MCF 10A (cell line): ENCODE data around the gene PTPRK. TPM values are rescaled to one million over a fixed set of nuclear protein-coding genes. Genes with fewer than 3 reads are reported as not detected.

Source experiments
- BruUV-seq: library from RNA; stranded (reverse); fragments of 400-500 nt; replicated peaks from 2 replicates; lab custom pipeline; 2021; lab: Mats Ljungman, UMichigan
- CTCF ChIA-PET: fragments of 300-600 bp; sonication (Branson Sonifier 250); formaldehyde crosslinking; extraction: SDS; loops from one replicate; lab custom pipeline; 2021; ENCODE audit warnings: antibody characterized with exemption, inconsistent platforms; lab: Yijun Ruan, JAX
- POLR2A ChIA-PET: fragments of 300-600, 350-650 bp; sonication (Branson Sonifier 250); formaldehyde crosslinking; extraction: SDS; loops from one replicate; lab custom pipeline; 2020; ENCODE audit warnings: antibody characterized with exemption, inconsistent platforms; lab: Yijun Ruan, JAX
- DNase-seq: peaks from one replicate; pipeline ENCODE4 v3.0.0-alpha.2; 2018; ENCODE audit not compliant: unreplicated experiment
- H3K27ac Mint-ChIP-seq: one replicate; pipeline ENCODE4 v1.8.0; 2022; ENCODE audit warnings: mild to moderate bottlenecking, low read depth, mixed read lengths; ENCODE audit not compliant: unreplicated experiment
- H3K27me3 Mint-ChIP-seq: one replicate; pipeline ENCODE4 v1.8.0; 2022; ENCODE audit warnings: mixed read lengths; ENCODE audit not compliant: insufficient read depth, unreplicated experiment
- H3K36me3 Mint-ChIP-seq: one replicate; pipeline ENCODE4 v1.8.0; 2022; ENCODE audit warnings: mild to moderate bottlenecking, moderate library complexity, mixed read lengths; ENCODE audit not compliant: insufficient read depth, unreplicated experiment
- H3K4me1 Mint-ChIP-seq: one replicate; pipeline ENCODE4 v1.8.0; 2022; ENCODE audit warnings: mixed read lengths; ENCODE audit not compliant: insufficient read depth, unreplicated experiment
- H3K4me3 Mint-ChIP-seq: one replicate; pipeline ENCODE4 v1.8.0; 2022; ENCODE audit warnings: mild to moderate bottlenecking, moderate library complexity, mixed read lengths; ENCODE audit not compliant: unreplicated experiment
- H3K9me3 Mint-ChIP-seq: one replicate; pipeline ENCODE4 v1.8.0; 2022; ENCODE audit warnings: mixed read lengths; ENCODE audit not compliant: unreplicated experiment
- intact Hi-C: fragments of 100-400 bp; cut with micrococcal nuclease; formaldehyde crosslinking; loops from 2 replicates; pipeline ENCODE4 v1.14.1; 2022
- total RNA-seq: library from RNA; stranded (reverse); gene quantifications from 2 replicates; pipeline ENCODE4 v1.2.3, GENCODE V29; 2022
- TF ChIP-seq, protein P1 (sequence below): fragments of 200-600 bp; IDR thresholded peaks from one replicate; pipeline ENCODE4 v1.8.0; 2022; ENCODE audit warnings: antibody characterized with exemption, mild to moderate bottlenecking; ENCODE audit not compliant: unreplicated experiment

PTPRK gene
- total RNA-seq, 1 experiment from 2014 or later: 50.2 TPM

- Mint-ChIP-seq H3K4me1 (no peaks in the 10 kb centered on the region), H3K9me3 (no peaks in the 10 kb centered on the region), H3K4me3 (no peak overlapping the region), H3K27me3 (no peaks in the 10 kb centered on the region), H3K36me3 (peaks cover 27% of the 10 kb centered on the region), H3K27ac (no peak overlapping the region)
- no peak for DNase-seq
- CTCF ChIA-PET: no interaction called here
- POLR2A ChIA-PET: no interaction called here
- intact Hi-C loops: no loop called here
- BruUV-seq: no TSS peak
- TF ChIP-seq, protein P1, sequence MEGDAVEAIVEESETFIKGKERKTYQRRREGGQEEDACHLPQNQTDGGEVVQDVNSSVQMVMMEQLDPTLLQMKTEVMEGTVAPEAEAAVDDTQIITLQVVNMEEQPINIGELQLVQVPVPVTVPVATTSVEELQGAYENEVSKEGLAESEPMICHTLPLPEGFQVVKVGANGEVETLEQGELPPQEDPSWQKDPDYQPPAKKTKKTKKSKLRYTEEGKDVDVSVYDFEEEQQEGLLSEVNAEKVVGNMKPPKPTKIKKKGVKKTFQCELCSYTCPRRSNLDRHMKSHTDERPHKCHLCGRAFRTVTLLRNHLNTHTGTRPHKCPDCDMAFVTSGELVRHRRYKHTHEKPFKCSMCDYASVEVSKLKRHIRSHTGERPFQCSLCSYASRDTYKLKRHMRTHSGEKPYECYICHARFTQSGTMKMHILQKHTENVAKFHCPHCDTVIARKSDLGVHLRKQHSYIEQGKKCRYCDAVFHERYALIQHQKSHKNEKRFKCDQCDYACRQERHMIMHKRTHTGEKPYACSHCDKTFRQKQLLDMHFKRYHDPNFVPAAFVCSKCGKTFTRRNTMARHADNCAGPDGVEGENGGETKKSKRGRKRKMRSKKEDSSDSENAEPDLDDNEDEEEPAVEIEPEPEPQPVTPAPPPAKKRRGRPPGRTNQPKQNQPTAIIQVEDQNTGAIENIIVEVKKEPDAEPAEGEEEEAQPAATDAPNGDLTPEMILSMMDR: no peak
These were observed 442.1 kb downstream of the PTPRK start for GRCh38 chr6:128078276-128078675.

GRCh38 chr6:128076843-128077242 lies 443.6 kb downstream of the PTPRK start:
- no peaks in the 10 kb centered on the region for H3K27me3 Mint-ChIP-seq
- H3K4me1 Mint-ChIP-seq: no peaks in the 10 kb centered on the region
- no TSS peak for BruUV-seq
- H3K4me3 Mint-ChIP-seq: no peak overlapping the region
- no peaks in the 10 kb centered on the region for H3K9me3 Mint-ChIP-seq
- TF ChIP-seq, protein P1: no peak
- POLR2A ChIA-PET: no interaction called here
- intact Hi-C loops: no loop called here
- no peak overlapping the region for H3K27ac Mint-ChIP-seq
- CTCF ChIA-PET: no interaction called here
- DNase-seq: no peak
- peaks cover 21% of the 10 kb centered on the region for H3K36me3 Mint-ChIP-seq

DNA sequence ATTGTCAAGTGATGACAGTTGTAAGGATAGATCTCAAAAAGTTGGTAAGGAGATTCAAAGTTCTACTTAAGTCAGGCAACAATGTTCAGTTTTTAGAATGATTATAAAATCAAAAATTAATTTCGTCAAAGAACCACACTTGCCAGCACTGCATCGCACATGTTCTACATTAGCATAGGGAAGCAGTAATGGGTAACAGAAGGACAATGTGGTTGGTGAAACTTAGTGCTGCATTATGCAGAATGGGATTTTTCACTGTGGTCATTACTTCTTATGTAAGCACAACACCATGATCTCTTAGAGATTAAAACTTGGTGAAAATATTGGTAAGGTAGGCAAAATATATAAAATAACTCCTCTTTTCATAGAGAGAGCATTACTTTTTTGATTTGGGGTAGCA lies 445.8 kb downstream of the PTPRK start:
- H3K27ac Mint-ChIP-seq: no peak overlapping the region
- no peak overlapping the region for H3K4me3 Mint-ChIP-seq
- TF ChIP-seq, protein P1: no peak
- H3K27me3 Mint-ChIP-seq: no peaks in the 10 kb centered on the region
- H3K36me3 Mint-ChIP-seq: peaks cover 18% of the 10 kb centered on the region
- ChIA-PET POLR2A (no interaction called here), CTCF (no interaction called here)
- BruUV-seq: no TSS peak
- DNase-seq: no peak
- intact Hi-C loops: no loop called here
- H3K4me1 Mint-ChIP-seq: no peaks in the 10 kb centered on the region
- no peaks in the 10 kb centered on the region for H3K9me3 Mint-ChIP-seq

- H3K27ac Mint-ChIP-seq: no peak overlapping the region
- no peaks in the 10 kb centered on the region for H3K9me3 Mint-ChIP-seq
- no peak overlapping the region for H3K4me3 Mint-ChIP-seq
- TF ChIP-seq, protein P1: no peak
- H3K27me3 Mint-ChIP-seq: no peaks in the 10 kb centered on the region
- ChIA-PET CTCF (no interaction called here), POLR2A (no interaction called here)
- H3K4me1 Mint-ChIP-seq: no peaks in the 10 kb centered on the region
- peaks cover 6% of the 10 kb centered on the region for H3K36me3 Mint-ChIP-seq
- DNase-seq: no peak
- intact Hi-C loops: no loop called here
- BruUV-seq: no TSS peak
These were observed 447.0 kb downstream of the PTPRK start for GRCh38 chr6:128073389-128073788.
